Inflammatory macrophage treated with lipopolysaccharide for 1 hour (primary cell): ENCODE results near the gene BLOC1S3.

ENCODE experiments used
- DNase-seq, 2 donors: peaks; one replicate each; pipeline ENCODE4 v3.0.0-alpha.2; 2020 to 2022

BLOC1S3 gene

DNA sequence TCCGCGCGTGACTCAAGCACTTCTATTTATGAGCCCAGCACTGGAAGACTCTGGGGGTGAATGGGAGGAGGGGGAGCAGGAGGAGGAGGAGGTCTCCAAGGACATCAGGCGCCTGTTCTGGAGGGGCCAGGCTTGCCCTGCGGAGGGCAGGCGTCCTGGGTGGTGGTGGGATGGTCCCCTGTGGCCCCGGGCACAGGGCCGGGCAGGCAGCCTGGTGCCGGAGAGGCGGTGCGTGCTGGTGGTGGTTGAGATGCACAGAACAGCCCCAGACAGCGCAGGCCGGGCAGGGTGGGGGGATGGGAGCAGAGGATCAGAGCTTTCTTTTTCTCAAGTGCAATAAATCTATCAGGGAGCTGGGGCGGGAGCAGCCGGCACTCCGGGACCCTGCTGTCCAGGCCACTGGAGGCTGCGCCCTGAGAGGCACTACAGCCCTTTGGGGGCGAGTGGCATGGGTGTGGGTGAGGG lies 31.8 kb upstream of the BLOC1S3 start:
- DNase-seq, result no peak

DNA sequence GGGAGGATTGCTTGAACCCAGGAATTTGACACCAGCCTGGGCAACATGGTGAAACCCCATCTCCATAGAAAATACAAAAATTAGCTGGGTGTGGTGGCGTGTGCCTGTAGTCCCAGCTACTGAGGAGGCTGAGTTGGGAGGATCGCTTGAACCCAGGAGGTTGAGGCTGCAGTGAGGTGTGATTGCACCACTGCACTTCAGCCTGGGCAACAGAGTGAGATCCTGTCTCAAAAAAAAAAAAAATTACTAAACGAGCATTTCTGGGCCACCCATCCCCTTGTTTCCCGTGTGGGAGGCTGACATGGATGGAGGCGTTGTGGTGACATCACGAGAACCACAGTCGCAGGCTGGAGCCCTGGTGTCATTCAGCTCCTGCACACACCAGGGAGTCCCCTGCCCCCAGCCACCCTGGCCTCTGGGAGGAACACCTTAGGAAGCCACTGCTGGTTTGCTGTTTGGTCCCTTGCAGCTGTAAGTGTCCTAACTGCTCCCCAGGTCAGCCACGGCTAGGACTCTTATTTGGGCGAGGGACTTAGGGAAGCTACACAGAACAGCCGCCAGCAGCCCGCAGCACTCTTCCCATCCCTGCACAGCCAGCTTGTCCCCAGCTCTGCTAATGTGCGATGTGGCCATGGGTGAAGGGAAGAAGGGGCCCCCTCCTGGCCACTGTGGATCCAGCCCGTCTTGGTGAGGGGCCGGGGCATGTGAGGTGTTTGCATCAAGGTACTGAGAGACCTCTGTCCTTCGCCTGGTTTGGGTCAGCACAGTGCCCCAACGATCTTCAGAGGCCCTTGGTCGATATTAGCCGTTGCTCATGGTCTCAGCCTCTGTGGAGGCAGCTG lies 30.5 kb upstream of the BLOC1S3 start:
- no peak for DNase-seq

DNA sequence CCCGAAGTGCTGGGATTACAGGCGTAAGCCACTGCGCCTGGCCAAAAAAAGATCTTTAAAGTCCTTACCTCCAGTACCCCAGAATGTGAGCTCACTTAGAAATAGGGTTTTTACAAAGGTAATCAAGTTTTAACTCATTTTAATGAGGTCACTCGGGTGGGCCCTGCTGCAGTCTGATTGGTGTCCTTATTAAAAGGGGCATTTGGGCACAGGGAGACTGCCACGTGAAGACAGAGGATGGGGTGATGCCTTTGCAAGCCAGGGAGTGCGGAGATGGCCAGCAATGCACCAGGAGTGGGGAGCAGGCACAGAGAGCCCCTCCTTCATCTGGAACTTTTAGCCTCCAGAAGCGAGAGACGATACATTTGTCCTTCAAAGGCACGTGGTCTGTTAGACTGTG lies 29.5 kb upstream of the BLOC1S3 start:
- no peak for DNase-seq

DNA sequence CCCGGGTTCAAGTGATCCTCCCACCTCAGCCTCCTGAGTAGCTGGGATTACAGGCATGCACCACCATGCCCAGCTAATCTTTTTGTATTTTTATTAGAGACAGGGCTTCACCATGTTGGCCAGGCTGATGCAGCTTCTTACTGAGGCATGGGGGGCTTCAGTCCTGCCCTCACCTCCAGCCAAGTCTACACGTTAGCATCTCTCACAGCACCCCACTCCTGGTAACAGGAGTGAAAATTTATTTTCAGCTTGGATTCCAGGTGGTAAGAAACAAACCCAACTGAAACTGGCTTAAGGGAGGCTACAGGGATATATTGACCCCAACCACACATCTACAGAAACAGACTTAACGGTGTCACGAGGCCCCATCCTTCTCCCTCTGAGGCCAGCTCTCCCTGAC lies 28.4 kb upstream of the BLOC1S3 start:
- no peak for DNase-seq

DNA sequence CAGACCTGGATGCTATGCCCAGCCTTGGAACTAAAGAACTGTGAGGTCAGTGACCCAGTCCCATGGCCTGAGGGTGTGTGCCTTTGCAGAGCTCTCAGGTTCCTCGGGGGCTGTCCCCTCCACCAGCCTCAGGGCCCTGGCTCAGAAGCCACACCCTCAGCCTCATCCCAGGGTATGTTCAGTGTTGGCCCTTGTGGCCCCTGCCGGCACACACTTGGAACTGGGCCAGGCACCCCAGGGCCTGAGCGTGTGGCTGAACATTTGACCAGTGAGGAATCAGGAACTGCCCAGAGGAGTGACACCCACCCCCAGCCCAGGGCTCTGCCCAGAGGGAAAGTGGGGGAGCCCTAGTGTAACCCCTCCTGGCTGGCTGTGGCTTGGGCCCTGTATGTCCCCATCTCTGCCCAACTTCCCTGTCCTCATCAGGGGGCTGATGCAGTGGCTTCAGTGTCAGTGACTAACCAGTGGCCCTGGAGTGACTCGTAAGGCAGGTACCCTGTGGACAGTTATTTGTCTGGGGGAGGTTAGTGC lies 27.8 kb upstream of the BLOC1S3 start:
- DNase-seq, result no peak

DNA sequence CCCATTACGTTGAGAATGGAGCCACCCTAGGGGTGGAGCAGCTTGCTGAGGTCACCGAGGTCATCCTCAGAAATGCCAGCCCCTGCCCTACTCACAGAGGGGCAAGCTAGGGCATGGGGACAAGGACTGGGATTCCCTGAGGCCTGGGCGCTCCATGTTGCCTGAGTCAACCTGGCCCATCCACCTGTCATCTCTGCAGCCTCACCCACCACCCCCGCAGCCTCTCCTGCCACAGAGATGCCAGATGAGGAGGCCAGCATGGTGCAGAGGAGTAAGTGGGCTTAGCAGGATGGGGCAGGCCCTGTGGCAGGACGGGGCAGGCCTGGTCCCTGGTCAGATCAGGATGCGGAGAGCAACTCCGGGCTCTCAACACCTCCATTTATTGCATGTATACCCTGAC lies 27.3 kb upstream of the BLOC1S3 start:
- no peak for DNase-seq

DNA sequence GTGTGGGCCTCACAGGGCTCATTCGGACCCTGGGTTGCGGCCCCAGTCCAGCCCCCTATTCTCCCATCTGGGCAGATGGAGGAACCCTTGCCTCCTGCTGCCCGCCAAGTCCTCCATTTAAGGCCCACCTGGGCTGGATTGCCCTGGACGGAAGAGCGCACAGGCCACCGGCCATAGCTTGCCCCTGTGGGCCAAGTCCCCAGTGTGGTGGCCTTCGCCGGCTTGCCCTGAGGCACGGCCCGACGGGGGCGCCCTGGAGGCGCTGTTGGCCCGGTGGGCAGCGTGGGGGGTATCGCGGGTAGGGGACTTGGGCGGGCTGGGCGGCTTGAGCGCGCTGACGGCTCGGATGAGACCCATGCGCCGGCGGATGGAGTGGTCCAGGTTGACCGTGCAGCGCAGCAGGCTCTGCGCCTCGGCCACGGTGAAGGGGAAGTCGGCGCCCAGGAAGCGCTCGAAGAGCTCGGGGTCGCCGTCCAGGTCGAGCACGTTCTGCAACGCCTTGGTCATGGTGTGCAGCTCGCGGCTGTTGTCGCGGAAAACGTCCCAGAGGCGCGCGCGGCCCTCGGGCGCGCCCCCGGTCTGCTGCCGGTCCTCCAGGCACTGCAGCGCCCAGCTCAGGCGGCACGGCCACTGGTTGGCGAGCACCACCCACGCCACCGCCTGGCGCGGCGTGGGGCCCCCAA lies 26.6 kb upstream of the BLOC1S3 start:
- DNase-seq, result no peak

DNA sequence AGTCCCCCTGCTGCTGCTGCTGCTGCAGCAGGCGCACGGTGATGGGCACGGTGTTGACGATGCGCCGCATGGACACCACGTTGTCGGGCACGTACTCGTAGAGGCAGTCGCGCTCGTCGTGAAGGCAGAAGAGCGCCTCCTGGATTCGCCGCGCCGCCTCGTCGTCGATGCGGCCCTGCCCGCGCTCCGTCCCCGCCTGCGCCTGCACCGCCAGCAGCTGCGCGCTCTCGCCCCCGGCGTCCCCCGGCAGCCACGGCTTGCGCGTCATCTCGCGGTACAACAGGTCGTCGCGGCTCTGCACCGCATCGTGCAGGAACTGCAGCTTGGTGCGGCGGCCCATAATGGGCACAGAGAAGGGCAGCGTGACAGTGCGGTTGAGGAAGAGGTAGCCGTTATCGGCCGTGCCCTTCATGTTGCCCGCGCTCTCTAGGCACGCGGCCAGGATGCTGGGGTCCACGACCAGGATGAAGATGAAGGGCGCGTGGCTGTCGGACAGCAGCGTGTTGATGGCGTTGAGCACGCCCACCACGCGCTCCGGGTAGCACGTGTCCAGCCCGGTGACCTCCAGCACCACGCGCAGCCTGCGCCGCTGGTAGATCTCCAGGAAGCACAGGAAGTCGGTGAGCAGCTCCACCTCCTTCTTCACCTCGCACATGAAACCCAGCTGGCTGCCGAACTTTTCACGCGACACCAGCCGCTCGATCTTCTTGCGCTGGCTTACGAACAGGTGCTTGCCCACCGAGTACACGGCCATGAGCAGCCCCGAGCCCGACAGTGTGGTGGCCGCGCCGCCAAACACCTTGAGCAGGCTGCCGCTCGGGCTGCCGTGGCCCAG lies 25.9 kb upstream of the BLOC1S3 start:
- DNase-seq, result no peak

DNA sequence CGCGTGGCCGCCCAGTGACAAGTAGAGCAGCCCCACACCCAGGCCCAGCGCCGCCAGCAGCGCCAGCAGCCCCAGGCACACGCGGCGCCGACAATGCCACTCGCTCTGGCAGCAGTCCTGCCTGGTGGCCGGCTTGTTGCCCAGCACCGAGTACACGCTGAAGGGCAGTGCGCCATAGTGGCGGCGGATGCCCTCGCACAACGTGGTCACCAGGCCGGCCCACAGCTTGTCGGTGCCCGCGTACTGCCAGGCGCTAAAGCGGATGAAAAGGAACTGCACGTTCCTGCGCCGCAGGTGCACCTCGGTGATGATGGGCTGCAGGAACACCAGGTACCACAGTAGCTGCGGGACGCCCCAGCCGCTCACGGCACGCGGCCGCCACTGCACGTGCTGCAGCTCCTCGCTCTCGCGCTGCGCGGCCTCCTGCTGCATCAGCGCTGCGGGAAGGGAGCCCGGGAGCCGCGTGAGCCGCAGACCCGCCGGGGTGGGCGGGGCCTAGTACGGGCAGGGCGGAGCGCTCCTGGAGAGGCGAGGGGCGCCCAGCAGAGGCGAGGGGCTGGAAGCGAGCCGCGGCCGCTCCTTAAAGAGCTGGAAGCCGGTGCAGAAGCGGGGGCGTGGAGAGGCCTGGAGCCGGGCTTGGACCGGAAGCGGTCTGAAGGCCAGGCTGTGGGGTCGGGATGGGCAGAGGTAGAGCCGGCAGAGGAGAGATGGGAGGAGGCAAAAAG lies 25.1 kb upstream of the BLOC1S3 start:
- no peak for DNase-seq

DNA sequence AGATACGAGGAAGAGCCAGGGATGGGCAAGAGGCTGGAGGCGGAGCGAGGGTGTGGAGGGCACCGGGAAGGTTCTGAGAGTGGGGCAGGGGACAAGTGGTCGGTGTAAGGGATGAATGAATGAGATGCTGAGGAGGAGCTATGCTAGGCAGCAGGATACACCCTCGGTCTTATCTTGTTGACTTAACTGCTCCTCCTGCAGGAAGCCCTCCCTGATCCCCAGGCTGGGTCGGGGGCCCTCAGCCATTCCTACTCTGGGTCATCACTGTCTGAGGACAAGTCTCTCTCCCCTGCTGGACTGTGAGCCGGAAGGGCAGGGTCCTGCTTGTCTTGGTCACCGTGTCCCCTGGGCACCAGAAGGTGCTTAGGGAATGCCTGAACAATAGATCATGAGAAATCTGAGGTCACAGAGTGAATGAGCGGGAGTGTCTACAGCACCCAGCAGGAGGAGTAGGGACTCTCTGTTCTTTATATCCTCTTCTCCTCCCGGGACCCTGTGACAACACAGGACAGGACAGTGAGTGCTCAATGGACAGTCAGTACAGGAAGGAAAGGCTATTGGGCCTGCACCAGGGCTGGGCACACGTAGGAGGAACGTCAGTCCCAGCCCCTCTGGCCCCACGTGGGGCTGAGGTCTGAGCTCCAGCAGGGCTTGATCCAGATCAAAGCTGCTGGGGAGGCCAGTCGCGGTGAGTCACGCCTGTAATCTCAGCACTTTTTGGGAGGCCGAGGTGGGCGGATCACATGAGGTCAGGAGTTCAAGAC lies 24.3 kb upstream of the BLOC1S3 start:
- peak; percentile 18 to 76 for DNase-seq

DNA sequence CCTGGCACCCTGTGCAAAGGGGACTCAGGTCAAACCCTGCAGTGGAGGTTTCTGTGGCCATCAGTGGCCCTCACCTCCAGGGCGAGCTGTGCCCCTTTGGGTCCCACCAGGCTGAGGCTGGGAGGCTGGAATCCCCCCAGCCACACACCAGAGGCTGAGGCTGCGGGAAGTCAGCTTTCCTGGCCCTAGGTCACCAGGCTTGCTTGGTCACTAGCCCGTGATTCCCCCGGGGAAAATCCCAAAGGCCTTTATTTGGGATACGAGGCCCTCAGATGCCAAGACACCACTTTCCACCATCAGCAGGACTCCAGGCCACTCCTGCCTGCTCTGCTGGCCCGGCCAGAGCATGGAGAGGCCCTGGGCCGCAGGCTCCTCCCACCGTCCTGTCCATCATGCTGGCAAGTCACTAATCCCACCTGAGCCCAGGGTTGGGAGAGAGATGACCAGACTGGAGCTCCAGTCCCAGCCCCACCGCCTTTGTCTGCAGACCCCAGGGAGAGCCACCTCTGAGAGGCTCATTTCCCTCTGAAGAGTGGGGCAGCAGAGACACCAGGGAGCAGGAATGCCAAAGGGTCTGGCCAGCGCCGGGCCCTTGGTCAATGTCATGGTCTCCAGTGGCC lies 22.5 kb upstream of the BLOC1S3 start:
- DNase-seq, result no peak

DNA sequence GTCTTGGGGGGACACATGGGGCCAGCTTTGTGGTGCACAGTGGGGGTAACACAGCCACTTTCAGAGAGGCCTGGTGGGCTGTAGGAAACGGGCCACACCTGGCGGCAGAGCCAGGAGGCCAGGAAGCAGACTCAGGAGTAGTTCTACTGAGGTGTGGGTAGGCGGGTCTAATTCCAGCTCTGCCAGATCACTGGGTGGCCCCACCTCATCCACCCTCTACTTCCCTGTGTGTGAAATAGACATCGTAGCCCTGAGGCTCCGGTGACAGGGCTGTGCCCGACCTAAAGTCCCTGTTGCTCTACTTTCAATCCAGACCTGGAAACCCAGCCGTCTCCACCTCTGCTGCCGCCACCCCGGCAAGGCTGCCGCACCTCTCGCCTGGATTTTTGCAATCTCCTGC lies 21.8 kb upstream of the BLOC1S3 start:
- no peak for DNase-seq

DNA sequence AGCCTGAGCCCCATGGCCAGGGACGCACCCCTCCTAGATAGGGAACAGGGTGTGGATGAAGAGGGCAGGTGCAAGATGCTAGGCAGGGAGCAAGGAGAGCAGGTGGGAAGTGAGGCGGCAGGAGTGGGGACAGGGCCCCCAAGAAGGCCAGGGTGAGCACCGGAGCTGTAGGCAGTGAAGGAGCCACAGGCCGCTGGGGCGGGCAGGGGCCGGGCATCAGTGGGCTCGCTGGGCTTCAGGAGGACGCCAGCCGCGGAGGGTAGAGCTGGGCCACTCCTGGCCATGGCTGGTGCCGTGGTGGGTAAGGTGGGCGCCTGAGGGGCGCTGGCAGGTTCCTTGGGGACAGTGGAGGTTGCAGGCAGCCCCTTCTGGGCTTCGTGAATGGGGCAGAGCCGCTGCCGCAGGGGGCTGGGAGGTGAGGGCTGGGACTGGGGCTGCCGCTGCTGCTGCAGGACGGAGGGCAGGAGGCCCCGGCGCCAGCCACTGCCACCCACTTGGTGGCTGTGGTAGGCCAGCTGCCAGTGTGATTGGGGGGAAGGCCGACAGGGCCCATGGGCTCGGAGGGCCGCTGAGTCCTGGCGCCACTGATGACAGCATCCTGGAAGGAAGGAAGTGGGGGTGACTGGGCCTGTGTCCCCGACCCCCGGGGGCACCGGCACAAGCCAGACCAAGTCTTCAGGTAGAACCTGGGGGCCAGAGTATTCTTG lies 19.9 kb upstream of the BLOC1S3 start:
- no peak for DNase-seq

DNA sequence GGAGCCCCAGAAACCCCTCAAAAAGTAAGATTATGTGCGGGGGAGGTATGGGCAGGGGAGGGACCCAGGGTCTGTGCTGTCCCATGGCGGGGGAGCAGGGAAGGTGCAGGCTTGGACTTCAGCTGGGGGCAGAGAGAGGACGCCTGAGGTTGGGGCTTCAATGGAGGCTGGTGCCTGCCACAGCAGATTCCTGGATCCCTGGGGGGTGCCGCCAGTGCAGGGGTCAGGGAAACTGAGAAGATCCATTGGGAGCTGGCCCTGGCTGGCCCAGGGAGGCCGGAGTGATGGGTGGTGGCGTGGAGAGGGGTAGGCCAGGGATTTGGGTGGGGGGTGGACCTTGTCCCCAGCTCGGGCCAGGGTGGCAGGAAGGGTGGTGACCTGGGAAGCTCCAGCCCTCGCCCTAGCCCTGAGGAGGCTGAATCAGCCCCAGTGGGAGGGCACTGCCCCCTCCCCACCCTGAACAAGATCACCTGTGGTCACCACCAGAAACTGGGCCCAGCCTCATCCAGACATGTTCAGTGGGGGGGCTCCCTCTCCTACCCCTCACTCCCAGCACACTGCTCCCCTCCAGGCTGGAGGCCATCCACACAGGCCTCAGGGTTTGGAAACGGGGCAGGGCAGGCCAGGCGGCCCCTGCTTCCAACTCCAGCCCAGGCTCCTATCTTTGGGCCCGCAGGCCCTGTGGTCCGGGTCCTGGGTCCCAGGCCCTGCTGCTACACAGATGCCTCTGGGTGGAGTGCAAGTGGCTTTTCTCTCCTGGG lies 19.2 kb upstream of the BLOC1S3 start:
- DNase-seq, result no peak

DNA sequence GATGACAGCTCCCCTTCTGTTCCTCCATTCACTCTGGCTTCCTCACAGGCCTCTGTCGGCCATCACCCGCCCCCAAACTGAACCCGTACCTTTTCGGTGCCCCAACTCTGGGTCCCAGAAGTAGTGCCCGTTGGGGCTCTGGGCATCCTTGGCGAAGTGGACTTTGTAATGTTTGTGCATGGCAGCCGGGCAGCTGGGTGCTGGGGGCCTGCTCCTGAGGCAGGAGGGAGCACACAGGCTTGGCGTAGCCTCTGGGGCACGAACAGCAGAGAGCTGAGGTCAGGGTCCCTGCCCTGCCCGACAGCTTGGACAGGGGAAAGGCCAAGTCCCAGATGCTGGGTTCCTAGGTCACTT lies 18.6 kb upstream of the BLOC1S3 start:
- DNase-seq, result no peak

DNA sequence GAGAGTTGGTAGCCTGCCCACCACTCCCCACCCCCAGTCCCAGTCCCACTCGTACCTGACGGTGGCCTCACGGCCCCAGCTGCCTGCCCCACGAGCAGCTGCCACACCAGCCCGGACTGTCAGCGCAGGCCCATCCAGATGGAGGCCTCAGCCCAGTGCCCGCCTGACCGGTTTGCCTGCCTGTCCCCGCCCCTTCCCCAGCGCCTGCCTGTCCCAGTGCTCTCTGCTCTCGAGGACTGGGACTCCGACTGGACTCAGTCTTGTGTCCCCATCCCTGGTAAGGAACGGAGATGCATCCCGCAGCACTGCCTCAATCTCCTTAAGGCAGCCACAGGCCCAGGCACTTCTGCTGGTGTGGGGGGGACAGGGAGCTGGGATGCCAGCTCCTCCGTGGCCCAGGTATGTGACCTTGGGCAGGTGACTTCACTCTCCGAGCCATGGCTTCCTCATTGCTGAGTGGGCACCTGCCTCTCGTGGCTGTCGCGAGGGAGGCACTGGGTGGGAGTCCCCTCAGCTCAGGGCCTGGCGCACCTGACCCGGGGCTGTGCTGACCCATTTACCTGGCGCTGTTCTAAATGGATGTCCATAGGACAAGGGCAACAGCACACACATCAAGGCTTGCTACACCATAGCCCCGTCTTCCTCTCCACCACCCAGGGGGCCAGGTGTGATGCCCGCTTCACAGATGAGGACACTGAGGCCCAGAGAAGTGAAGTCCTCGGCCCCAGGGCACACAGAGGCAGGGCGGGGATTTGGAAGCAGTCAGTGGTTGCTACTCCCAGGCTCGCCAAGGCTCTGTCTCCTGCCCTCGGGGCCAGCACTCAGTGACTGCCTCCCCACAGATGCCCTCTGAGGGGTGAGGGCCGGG lies 17.5 kb upstream of the BLOC1S3 start, which contains the start of gene NKPD1:
TSS of gene NKPD1 (minus strand) at position 113 of the 868 bp plus-strand sequence. CDS start 832 bp downstream, outside the sequence.
- DNase-seq, result no peak

DNA sequence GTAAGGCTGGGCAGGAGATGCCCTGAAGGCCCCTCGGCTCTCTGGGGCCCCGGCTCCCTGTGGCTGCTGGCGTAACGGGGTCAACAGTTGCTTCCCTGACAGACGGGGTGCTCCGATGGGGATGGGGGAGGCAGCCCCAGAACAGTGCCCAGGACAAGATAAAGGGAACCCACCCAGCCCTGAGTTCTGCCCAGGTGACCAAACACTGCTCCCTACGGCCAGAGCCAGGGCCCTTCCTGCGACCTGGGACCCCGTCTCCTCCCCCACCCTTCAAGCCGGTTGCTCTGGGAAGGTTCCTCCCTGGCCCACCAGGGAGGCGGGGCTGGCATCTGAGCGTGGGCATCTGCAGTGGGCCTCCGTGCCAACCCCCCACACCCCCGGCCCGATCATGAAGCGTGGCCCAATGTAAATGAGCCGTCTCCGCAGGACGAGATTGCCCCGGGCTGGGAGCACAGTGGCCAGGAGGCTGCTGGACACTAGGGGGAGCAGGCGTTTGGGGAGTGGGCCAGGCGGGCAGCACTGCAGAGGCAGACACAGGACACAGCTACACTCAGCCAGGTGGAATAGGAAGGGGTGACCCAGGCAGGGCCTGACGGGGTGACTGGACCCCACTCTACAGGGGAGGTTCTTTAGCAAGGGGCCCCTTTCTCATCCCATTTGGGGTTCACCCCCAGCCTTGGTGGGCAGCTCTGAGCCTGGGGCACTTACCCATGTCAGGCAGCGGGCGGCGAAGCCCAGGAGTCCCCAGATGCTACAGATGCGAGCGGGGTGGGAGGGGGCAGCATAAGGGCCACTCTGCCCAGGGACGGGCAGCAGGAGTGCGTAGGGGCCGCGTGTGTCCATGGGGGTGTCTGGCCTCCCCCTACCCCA lies 16.6 kb upstream of the BLOC1S3 start:
- DNase-seq, result no peak
